Panc1 (cell line): ENCODE results near the gene MAMDC2. TPM values are rescaled to one million over a fixed set of nuclear protein-coding genes. Genes with fewer than 3 reads are reported as not detected.
A peak's percentile ranks its signal among the peaks of the same experiment; 100 is the strongest.

Experiments used
- ATAC-seq: fragments of 200-7000 bp; cut with Tn5 transposase; 2 replicates; pipeline ENCODE4 v1.9.1; 2020; ENCODE audit warnings: mild to moderate bottlenecking, moderate library complexity
- BruUV-seq: library from RNA; stranded (reverse); fragments of 400-500 nt; replicated peaks from 2 replicates; lab custom pipeline; 2021; lab: Mats Ljungman, UMichigan
- CTCF ChIA-PET: fragments of 300-600 bp; sonication (Branson Sonifier 250); formaldehyde crosslinking; loops from one replicate; lab custom pipeline; 2022; ENCODE audit warnings: antibody characterized with exemption; lab: Charles Lee
- POLR2A ChIA-PET: fragments of 300-600 bp; sonication (Branson Sonifier 250); formaldehyde crosslinking; loops from one replicate; lab custom pipeline; 2022; ENCODE audit warnings: antibody characterized with exemption; lab: Charles Lee
- DNase-seq: peaks from one replicate; pipeline ENCODE4 v3.0.0-alpha.2; 2010; ENCODE audit warnings: low read depth, low spot score
- H3K27ac ChIP-seq: 2 replicates; pipeline ENCODE4 v1.5.1; 2011; ENCODE audit warnings: mild to moderate bottlenecking, low read length, inconsistent platforms
- H3K27me3 ChIP-seq: fragments of 200-500 bp; sonication (Bioruptor generic); 2 replicates; pipeline ENCODE4 v1.6.0; 2014; ENCODE audit warnings: low read length, inconsistent platforms; ENCODE audit not compliant: control insufficient read depth, insufficient read depth
- H3K36me3 ChIP-seq: fragments of 200-500 bp; sonication (Bioruptor generic); 2 replicates; pipeline ENCODE4 v1.5.1; 2014; ENCODE audit warnings: inconsistent platforms, mild to moderate bottlenecking, low read length, moderate library complexity; ENCODE audit not compliant: control insufficient read depth, insufficient read depth
- H3K4me1 ChIP-seq: 2 replicates; pipeline ENCODE4 v1.5.1; 2011; ENCODE audit warnings: inconsistent platforms, mild to moderate bottlenecking, low read length, moderate library complexity; ENCODE audit not compliant: control insufficient read depth, insufficient read depth
- H3K4me3 ChIP-seq, 2 experiments: 2 replicates each; pipeline ENCODE4 v1.5.1; 2011 to 2012; ENCODE audit warnings: low read depth in 2 of 2, low read length in 2 of 2, mild to moderate bottlenecking in 2 of 2, inconsistent platforms in 1 of 2, moderate library complexity in 1 of 2
- H3K9me3 ChIP-seq: fragments of 200-500 bp; sonication (Bioruptor generic); 2 replicates; pipeline ENCODE4 v1.5.1; 2014; ENCODE audit warnings: low read depth, mild to moderate bottlenecking, inconsistent platforms, low read length, moderate library complexity; ENCODE audit not compliant: control insufficient read depth, insufficient read depth
- CTCF ChIP-seq: fragments of 450-650 bp; IDR thresholded peaks from 2 replicates; pipeline ENCODE4 v1.5.1; 2017; ENCODE audit warnings: mild to moderate bottlenecking
- POLR2AphosphoS5 ChIP-seq: IDR thresholded peaks from 2 replicates; pipeline ENCODE4 v1.6.1; 2012; ENCODE audit warnings: mild to moderate bottlenecking, low read depth, low read length, moderate library complexity
- REST ChIP-seq, 2 experiments: IDR thresholded peaks; 2 replicates each; pipeline ENCODE4 v1.6.1; 2011 to 2012; ENCODE audit warnings: low read depth in 2 of 2, control low read depth in 1 of 2, low read length in 1 of 2, mild to moderate bottlenecking in 1 of 2, moderate library complexity in 1 of 2; ENCODE audit not compliant: insufficient read depth in 1 of 2
- SIN3A ChIP-seq: IDR thresholded peaks from 2 replicates; pipeline ENCODE4 v1.6.1; 2012; ENCODE audit warnings: low read depth, mild to moderate bottlenecking, low read length, moderate library complexity, borderline replicate concordance; ENCODE audit not compliant: insufficient read depth
- TCF7L2 ChIP-seq: IDR thresholded peaks from 2 replicates; pipeline ENCODE4 v1.6.1; 2011; ENCODE audit warnings: mild to moderate bottlenecking, low read depth, low read length, inconsistent platforms
- in situ Hi-C: cut with HindIII; loops from 2 replicates; pipeline ENCODE4 v1.10.0; 2016; ENCODE audit warnings: low sequenced_read_pairs, low pct_unique_long_range_greater_than_20kb
- intact Hi-C: fragments of 100-400 bp; cut with micrococcal nuclease; formaldehyde crosslinking; loops from one replicate; pipeline ENCODE4 v1.10.0; 2022; ENCODE audit not compliant: unreplicated experiment
- total RNA-seq: library from RNA; stranded (reverse); gene quantifications from one replicate; pipeline ENCODE4 v1.2.1, GENCODE V29; 2021; ENCODE audit not compliant: unreplicated experiment

The MAMDC2 gene
- total RNA-seq, 1 experiment from 2014 or later: 1.5 TPM

- intact Hi-C loops: no loop called here
These were observed 217.0 kb downstream of the MAMDC2 start for GRCh38 chr9:70260606-70261005.

GRCh38 chr9:70261131-70261870 is 217.7 kb downstream of the MAMDC2 start:
- intact Hi-C loops (no loop called here), in situ Hi-C loops (no loop called here)
- Histone ChIP-seq H3K9me3 (no peaks in the 10 kb centered on the region), H3K27ac (no peak overlapping the region), H3K4me3 (no peak overlapping the region), H3K36me3 (peaks cover 23% of the 10 kb centered on the region), H3K27me3 (no peaks in the 10 kb centered on the region), H3K4me1 (peaks cover 12% of the 10 kb centered on the region)
- ATAC-seq (no peak), DNase-seq (no peak)
- ChIA-PET CTCF (no interaction called here), POLR2A (interaction anchor here (0.6 kb wide), 1 partner anchor 158 kb away, joined by 3 read pairs; no protein-coding TSS in a partner anchor)
- no TSS peak for BruUV-seq
- TF ChIP-seq REST (IDR thresholded peaks at IDR 0.05; ENCODE audit: insufficient read depth in 1 of 2, low read depth in 2 of 2, low read length in 1 of 2) (no peak), TCF7L2 (no peak), SIN3A (no peak), CTCF (no peak), POLR2AphosphoS5 (no peak)

More at GRCh38 chr9:70260606-70261005, 217.0 kb downstream of the MAMDC2 start:
- in situ Hi-C loops: no loop called here
- peak overlapping the region; percentile 90 to 96 for H3K4me3 ChIP-seq
- no TSS peak for BruUV-seq
- no peak for DNase-seq
- H3K27ac ChIP-seq: peak overlapping the region; percentile 84; the same call in 1 of the 2 replicates
- ChIA-PET POLR2A (no interaction called here), CTCF (no interaction called here)
- no peaks in the 10 kb centered on the region for H3K27me3 ChIP-seq
- H3K36me3 ChIP-seq: peaks cover 16% of the 10 kb centered on the region
- no peak for ATAC-seq
- H3K4me1 ChIP-seq: peaks cover 12% of the 10 kb centered on the region
- no peak for TF ChIP-seq POLR2AphosphoS5
- no peak for TF ChIP-seq REST (IDR thresholded peaks at IDR 0.05; ENCODE audit: insufficient read depth in 1 of 2, low read depth in 2 of 2, low read length in 1 of 2)
- no peak for TF ChIP-seq SIN3A
- TF ChIP-seq CTCF: no peak
- TF ChIP-seq TCF7L2: no peak
- no peaks in the 10 kb centered on the region for H3K9me3 ChIP-seq
